SK-MEL-5 (cell line): Measurements from ENCODE around the gene SCNN1A. TPM values are rescaled to one million over a fixed set of nuclear protein-coding genes. Genes with fewer than 3 reads are reported as not detected.
A peak's percentile ranks its signal among the peaks of the same experiment; 100 is the strongest.

Experiments
- DNase-seq: peaks from one replicate; pipeline ENCODE4 v3.0.0-alpha.2; 2016; ENCODE audit warnings: low read depth, low spot score
- in situ Hi-C: cut with HindIII; loops from 2 replicates; pipeline ENCODE4 v1.10.0; 2016; ENCODE audit warnings: low sequenced_read_pairs, high pct_unique_total_duplicates, low pct_unique_long_range_greater_than_20kb
- total RNA-seq: library from RNA; depleted of rRNA; stranded (reverse); fragments of >200 nt; shearing (Covaris generic); gene quantifications from 2 replicates; pipeline ENCODE4 v1.2.3, GENCODE V29; 2014

Gene SCNN1A
- total RNA-seq, 1 experiment from 2014 or later: not detected

- no peak for DNase-seq
- in situ Hi-C loops: no loop called here
Measured at GRCh38 chr12:6373022-6373787, 2.2 kb downstream of the SCNN1A start.

GRCh38 chr12:6372403-6373003, 2.9 kb downstream of the SCNN1A start:
- peak; percentile 63 for DNase-seq
- in situ Hi-C loops: no loop called here

DNA sequence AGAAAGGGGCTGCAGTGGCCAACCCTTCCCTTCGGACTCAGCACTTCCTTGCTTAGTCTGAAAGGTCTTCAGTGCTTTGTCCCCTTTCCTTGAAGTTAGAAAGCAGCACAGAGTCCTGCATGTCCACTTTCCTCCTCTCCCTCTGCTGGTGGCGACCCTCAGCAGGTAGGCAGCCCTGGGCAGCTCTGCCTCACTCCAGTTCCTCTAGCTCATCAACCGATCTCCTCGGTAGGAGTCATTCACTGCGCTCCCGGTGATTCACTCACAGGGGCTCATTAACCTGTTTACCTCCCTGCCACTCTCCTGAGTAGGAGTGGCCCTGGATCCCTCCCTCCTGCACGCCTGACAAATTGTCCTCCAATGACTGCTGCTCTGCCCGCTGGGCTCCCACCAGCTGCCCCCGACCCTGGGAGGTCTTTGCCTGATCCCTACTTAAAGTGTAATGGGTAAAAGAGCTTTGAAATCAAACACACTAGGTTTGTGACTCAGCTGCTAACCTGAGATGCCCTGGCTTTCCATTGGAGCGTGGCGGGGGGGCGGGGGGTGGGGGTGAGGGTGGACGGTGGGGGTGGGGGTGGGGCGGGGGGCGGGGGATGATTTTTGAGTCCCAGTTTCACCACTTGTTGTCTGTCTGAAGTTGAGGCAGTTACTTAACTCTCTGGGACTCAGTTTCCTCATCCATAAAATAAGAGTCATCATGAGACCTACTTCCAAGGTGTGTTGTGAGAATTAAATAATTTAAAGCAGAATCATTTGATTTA, 4.2 kb downstream of the SCNN1A start:
- in situ Hi-C loops: no loop called here
- DNase-seq: no peak

DNA sequence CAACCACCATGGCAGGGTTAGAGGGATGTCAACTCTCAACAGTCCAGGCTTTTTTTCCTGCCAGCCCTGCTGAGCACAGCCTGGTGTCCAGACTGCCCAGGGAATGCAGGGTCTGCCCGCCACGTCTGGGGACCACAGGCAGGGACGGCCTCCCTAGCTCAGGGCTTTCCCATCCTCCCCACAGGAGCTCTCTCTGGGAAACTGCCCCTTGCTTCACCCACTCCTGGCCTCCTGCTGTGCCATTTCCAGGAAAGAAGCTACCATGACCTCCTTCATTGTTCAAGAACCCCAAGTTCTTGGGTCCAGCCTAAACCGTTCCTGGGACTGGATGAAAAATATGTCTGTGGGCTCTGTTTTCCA, 4.8 kb downstream of the SCNN1A start:
- in situ Hi-C loops: no loop called here
- no peak for DNase-seq

DNA sequence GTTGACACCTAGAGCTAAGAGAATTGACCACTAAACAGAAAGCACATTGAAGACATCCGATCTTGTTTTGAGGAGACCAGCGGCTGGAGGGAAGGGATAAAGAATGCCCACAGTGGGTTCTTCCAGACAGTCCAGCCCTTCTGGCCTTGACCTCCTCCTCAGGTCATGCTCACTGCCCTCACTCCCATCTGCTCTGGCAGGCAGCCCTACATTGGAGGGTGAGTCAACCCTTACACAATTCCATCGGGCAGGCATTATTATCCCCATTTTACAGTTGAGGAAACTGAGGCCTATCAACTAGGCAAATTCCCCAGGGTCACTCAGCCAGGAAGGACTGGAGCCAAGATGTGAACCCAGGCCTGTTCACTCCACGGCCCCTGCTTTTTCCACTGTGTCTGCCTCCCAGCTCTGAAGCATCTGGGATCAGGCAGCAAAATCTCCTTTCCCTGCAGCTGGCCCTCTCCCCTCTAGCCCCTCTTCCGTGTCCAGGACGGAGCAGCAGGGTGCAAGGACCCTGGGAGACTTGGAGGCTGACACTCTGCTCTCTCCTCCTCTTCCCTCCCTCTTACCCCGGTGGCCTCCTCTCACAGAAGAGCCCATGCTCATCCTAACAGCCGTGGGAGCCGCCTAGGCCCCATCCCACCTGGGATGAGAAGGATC, 5.3 kb downstream of the SCNN1A start:
- in situ Hi-C loops: no loop called here
- DNase-seq: no peak

DNA sequence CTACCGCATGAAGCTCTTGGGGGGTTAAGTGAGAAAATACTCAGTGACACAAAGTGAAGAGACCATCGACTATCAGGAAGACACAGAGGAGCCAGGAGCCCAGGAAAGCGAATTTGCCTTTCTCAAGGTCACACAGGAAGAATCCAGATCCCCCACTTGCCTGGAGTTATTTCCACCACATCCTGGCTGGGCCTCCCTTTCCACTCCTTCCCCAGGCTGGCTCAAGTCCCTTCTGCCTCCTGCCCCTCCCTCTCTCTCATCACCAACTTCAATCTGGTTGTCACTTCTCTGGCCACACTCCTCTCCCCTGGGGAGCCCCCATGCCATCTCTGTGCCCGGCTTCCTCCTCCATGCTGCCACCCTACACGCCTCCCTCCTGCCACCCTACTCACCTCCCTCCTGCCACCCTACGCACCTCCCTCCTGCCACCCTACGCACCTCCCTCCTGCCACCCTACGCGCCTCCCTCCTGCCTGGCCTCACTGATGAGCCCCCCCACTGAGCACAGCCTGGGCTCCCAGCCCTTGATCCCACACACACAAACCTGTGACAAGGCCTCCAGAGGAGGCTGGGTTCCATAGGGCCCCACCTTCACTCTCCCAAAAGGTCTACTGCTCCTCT, 6.3 kb downstream of the SCNN1A start:
- in situ Hi-C loops: no loop called here
- no peak for DNase-seq

GRCh38 chr12:6367969-6368892, 7.1 kb downstream of the SCNN1A start:
- DNase-seq: no peak
- in situ Hi-C loops: no loop called here

DNA sequence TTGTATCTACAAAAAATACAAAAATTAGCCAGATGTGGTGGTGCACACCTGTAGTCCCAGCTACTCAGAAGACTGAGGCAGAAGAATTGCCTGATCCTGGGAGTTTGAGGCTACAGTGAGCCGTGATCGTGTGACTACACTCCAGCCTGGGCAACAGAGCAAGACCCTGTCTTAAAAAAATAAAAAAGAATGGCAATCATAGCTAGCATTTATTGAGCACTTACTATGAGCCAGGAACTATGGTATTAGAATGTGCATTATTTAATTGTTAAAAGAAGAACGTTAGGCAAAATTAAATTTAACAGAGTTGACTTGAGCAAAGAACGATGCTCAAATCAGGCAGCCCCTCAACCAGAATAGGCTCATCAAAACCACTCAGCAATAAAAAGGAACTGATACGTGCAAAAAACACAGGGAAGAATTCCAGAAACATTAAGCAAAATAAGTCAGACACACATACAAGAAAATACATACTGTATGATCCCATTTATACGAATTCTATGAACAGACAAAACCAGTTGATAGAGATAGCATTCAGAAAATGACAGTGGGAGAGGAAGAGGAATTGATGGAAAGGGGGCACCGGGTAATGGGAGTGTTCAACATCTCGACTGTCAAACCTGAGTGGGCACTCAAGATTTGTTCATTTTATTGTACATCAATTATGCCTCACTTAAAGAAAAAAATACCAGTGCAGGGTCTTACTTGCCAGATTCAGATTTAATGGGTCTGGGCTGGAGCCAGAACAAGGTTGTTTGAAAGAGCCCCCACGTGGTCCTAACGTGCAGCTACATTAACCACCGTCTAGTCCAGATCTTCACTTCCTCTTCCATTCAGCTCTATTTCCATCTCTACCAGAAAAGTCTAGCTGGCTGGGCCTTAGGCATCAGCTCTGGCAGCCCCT, 8.0 kb downstream of the SCNN1A start:
- in situ Hi-C loops: no loop called here
- DNase-seq: peak; percentile 52

DNA sequence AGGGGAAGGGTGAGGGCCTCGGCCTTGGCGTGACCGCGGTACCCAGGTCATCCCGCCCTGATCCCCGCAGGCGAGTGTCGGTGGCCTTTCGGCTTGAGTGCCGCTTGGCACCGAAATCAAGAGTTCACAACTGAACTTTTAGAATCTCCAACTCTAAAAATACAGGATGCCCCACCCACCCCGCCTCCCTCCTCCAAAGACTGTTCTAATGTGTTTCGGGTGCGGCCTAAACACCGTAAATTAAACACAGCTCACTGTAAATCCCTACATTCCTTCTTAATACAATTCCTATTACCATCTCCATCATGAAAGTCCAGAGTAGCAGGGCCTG, 11.4 kb downstream of the SCNN1A start:
- in situ Hi-C loops: no loop called here
- DNase-seq: no peak

GRCh38 chr12:6363330-6364043, 11.9 kb downstream of the SCNN1A start:
- DNase-seq: peak; percentile 62
- in situ Hi-C loops: no loop called here

DNA sequence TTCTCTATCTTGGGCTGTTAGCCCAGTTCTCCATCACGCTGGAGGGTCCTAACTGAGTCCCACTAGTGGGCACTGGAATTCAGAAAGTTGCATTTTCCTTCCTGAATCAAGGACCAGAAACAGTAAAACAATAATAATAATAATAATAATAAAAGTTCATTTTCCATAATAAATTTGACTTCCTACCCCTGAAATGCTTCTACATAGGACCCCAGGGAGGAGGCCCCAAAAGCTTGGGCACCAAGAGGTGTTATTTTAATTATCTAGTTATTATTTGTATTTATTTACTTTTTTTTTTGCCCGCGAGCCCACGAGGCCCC, 12.4 kb downstream of the SCNN1A start:
- no peak for DNase-seq
- in situ Hi-C loops: no loop called here

DNA sequence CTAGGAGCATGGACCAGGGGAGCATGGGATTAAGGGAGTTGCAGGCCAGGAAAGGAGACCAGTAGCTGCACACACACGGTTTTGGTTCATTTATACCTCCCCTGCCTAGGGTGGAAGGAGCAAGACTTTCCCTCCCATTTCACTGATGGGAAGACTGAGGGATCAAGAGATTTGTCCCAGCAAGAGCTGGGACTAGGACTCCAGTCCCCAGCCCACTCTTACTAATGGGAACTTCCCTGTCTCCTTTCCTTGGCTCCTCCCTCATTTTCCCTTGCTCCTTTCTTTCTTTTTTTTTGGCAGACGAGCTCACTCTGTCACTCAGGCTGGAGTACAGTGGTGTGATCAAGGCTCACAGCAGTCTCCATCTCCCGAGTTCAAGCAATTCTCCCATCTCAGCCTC, 13.0 kb downstream of the SCNN1A start:
- in situ Hi-C loops: no loop called here
- DNase-seq: no peak

GRCh38 chr12:6361834-6362233, 13.5 kb downstream of the SCNN1A start:
- no peak for DNase-seq

GRCh38 chr12:6360578-6361490, 14.5 kb downstream of the SCNN1A start:
- no peak for DNase-seq
- in situ Hi-C loops: no loop called here

More at GRCh38 chr12:6361834-6362233, 13.5 kb downstream of the SCNN1A start:
- in situ Hi-C loops: no loop called here

DNA sequence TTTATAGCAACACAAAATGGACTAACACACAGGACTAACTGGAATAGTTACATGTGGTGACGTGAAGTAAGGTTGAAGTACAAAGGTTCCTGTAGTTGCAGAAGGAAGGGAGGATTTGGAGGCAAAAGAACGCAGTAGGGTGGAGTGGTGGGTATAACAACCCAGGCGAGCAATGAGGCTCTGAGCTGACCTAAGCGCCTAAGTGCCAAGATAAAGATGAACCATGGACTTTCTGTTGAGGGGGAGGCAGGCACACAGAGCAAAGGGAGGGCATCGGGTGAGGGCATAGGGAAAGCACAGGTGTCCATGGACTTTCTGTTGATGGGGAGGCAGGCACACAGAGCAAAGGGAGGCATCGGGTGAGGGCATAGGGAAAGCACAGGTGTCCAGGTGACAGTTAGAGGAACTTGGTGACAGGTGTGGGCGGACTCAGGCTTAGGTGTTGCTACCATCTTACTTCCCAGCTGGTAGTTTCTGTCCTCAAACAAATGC, 15.2 kb downstream of the SCNN1A start:
- DNase-seq: no peak
- in situ Hi-C loops: no loop called here
